Measurements from ENCODE around the gene HBA2.

- TF ChIP-seq CTCF (IDR thresholded peaks at IDR 0.05; ENCODE audit: low read length) = no peak
- TF ChIP-seq EZH2 (IDR thresholded peaks at IDR 0.05; ENCODE audit: borderline replicate concordance, low read length) = no peak
These were observed 29.2 kb upstream of the HBA2 start for GRCh38 chr16:143456-143855.

All from OCI-LY1 (cell line).